Measurements from ENCODE around the gene HMG20A.

Gene HMG20A

GRCh38 chr15:77430652-77431051 lies 10.0 kb downstream of the HMG20A start:
- no peak for DNase-seq (ENCODE audit: low spot score)

DNA sequence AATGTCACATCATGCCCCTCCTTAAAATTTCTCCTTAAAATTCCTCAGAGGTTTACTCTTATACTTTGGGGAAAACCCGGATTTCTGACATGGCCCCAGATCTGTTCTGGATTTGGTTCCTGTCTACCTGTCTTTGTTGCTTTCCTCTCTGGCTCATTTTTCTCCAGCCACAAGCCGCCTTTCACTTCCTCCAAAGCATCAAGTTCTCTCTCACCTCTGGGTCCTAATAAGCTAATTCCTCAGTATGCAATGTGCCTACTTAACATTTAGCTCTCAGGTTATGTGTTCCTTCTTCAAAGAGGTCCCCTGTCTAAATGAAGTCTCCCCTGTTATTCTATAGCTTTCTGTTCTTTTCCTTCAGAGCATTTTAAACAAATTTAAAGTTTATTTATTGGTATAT lies 16.1 kb downstream of the HMG20A start:
- DNase-seq (ENCODE audit: low spot score): no peak

- no peak for DNase-seq (ENCODE audit: low spot score)
Observed at GRCh38 chr15:77437264-77437663, 16.6 kb downstream of the HMG20A start.

GRCh38 chr15:77440378-77440999 lies 19.8 kb downstream of the HMG20A start:
- no peak for DNase-seq (ENCODE audit: low spot score)

DNA sequence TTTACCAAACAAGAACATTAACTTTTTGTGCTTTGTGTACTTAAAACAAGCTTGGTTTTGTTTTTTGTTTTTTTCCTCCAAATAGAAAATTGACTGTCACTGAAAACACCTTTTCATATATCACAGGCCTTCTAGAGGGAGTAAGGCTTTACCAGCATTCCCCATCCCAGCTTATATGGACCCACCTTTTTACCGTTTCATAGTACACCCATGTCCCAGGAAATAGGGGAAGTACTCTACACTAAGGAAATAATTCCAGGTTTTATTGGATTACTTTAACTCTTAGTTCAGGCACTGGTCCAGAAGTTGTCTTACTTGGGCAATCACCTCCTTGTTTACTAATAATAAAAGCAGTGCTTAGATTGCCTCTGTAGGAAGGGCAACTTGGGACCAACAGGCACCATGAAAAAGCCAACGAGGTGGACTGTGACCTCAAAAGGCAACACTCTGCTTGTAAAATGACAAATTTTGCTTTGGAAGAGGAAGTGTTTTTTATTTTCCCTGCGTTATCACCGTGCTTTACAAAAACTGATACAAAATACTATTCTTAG lies 26.2 kb downstream of the HMG20A start:
- no peak for DNase-seq (ENCODE audit: low spot score)

- DNase-seq (ENCODE audit: low spot score): no peak
Observed at GRCh38 chr15:77454265-77454664, 33.6 kb downstream of the HMG20A start.

- DNase-seq (ENCODE audit: low spot score): no peak
Observed at GRCh38 chr15:77454951-77455350, 34.3 kb downstream of the HMG20A start.

DNA sequence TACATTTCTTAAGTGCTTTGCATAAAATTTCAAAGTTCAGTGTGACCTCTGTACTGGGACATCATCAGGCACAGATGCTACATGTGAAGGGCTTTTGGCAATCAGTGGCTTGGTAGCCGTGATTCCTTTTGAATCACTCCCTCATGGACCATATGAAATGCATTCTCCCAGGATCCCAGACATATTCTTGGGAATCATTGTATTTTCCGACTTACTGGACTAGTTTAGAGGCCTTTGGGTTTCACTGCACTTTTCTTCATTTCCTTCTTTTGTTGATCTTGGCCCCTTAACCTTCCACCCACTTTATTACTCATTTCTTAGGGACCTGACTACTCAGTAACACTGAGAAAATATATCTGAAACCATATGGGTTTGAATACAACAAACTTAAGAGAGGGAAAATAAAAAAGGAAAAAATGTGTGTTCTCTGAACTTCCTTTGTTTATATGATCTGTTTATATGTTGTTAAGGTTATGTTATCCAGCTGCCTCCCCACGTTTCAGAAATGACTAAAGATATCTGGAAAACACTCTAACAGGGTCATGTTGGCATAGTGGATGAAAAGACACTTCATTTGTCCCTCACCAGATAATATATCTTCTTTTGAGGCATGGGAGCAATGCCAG lies 35.1 kb downstream of the HMG20A start:
- DNase-seq (ENCODE audit: low spot score): no peak

- DNase-seq (ENCODE audit: low spot score): no peak
Observed at GRCh38 chr15:77456746-77457145, 36.1 kb downstream of the HMG20A start.

DNA sequence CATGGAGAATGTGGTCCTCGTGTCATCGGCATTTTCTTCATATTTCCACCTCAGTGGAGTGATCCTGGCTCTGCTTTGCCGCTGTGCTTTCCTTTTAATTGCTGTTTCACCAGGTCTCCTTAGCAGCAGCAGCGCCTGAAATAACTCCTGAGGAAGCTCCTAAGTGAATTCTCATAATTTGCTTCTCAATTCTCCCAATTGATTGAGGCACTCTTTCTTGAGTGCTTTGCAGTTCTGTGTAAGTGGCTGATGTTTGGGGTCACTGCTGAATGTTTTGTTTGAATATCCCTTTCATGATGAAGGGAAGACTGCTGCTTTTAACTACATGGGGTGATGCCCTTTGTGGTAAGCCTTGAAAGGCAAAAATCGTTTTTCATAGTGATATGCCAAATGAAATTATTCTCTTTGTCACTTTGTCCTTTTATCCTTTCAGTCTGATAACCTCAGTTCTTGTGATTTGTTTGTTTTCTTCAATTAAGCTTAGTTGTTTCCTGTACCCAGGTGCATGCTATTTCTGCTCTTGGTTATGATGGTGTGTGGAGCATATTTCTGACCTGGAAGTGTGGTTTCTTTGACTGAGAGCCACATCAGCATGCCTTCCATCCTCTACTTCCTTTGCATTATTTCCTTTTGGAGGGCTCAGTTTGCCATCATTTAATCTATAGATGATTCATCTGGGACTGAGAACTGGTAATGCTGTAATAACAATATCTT lies 36.7 kb downstream of the HMG20A start:
- no peak for DNase-seq (ENCODE audit: low spot score)

DNA sequence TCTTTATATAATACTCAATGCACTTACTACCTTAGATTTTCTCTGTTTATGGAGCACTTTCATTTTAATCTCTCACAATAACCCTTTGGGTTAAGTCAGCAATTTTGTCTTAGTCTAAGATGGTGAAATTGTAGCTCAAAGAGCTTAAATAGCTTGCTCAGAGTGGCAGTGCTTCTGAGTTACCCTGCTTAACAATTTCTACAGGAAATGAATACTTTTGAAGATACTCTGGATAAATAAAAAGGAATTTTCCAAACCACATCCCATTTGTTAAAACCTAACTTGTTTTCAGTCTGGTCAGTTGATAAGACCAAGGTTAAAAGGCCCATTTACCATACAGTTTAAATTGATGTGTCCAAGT lies 37.2 kb downstream of the HMG20A start:
- no peak for DNase-seq (ENCODE audit: low spot score)

DNA sequence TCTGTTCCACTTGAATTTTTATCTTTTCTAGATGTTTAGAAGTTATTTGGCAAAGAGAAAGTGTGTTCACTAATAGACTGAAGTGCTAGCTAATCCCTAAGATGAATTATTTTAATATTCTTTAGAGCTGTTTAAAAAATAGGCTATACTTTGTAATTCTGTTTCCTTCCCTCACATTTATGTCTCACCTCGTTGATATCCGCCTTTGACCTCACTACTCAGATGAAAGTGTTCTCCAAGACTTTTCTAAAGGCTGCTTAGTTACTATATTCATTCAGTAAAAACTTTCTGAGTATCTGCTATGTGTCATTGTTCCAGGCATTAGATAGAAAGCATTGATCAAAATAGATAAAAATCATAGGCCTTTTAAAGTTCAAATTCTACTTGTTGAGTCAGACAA lies 38.3 kb downstream of the HMG20A start:
- DNase-seq (ENCODE audit: low spot score): no peak

DNA sequence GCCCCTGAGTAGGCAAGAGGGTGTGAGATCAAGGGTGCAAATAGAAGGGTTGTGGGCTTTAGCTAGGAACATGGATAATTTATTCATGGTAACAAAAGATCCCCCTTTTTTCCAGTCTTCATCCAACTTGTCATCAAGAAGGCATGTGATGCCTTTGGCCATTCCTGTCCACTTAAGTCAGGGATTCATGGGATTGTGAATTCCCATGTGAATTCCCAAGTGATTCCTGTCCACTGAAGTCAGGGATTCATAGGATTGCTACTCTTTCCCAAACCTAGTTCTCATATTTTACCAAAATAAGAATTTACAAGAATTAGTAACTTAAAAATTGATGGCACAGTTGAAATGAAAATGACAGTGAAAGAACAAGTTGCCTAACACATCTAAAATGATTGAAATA lies 40.8 kb downstream of the HMG20A start:
- no peak for DNase-seq (ENCODE audit: low spot score)

DNA sequence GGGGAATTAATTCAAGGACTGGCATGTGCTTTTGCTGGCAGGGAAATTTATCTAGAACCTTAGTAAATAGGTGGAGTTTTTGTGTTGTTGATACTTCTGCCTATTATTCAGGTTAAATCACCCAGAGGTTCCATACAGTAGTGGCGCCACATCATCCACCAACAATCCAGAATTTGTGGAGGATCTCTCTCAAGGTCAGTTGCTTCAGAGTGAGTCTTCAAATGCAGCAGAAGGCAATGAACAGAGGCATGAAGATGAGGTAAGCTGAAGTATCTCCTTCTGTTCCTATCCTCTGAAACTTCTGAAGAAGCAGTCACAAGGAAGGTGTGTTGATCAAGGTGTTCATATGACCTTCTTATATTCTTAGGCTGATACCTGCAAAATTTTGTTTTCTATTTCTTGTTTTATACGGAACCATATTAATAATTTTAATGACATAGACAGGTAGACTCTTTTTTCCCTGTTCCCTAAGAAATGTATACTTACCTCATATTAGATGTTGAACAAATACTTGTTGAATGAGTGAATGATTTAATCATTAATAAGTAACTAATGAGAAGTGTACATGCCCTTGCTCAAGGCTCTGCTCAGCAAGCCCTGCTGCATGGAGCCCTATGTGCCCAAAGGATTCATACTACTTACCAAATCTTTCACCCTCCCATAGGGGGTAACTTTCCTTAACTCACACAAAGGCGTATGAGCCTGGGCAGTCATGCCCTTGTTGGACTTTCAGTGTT lies 43.6 kb downstream of the HMG20A start:
- DNase-seq (ENCODE audit: low spot score): no peak

DNA sequence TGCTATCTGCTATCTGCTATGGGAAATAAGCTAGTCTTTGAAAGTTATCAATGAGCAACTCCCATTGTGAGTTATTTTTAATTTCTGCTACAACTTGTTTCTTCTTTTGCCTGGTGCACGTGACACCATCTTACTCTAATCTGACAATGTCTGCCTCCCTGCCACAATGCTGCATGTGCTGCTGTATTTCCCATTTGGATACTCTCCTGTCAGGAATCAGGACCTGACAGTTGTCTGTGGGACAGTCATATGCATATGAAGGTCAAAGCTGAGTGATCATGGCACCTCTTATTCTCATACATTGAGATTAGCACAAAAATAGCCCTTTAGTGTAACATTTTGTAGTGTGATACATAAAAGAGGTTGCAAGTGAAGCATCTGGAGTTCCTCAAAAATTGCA lies 45.8 kb downstream of the HMG20A start:
- DNase-seq (ENCODE audit: low spot score): no peak

DNA sequence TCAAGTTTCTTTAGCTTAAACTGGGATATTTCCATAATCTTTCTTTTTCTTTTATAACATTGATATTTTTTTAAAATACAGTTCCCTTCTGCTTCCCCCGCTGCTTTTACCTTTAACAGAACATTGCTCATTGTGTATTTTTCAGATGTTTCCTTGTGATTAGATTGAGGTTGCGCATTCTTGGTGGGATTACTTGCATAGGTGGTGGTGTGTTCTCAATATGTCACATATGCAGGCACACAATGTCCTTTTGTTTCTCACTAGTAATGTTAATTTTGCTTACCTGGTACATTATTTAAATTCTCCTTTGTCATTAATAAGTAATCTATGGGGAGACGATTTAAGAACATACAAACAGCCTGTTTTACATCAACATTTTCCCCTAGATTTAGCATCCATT lies 48.2 kb downstream of the HMG20A start:
- no peak for DNase-seq (ENCODE audit: low spot score)

- no peak for DNase-seq (ENCODE audit: low spot score)
Observed at GRCh38 chr15:77470235-77470634, 49.5 kb downstream of the HMG20A start.

GRCh38 chr15:77473328-77473727 lies 52.6 kb downstream of the HMG20A start:
- DNase-seq (ENCODE audit: low spot score): no peak

GRCh38 chr15:77474310-77474988 lies 53.8 kb downstream of the HMG20A start:
- no peak for DNase-seq (ENCODE audit: low spot score)

GRCh38 chr15:77475001-77475400 lies 54.3 kb downstream of the HMG20A start:
- no peak for DNase-seq (ENCODE audit: low spot score)

DNA sequence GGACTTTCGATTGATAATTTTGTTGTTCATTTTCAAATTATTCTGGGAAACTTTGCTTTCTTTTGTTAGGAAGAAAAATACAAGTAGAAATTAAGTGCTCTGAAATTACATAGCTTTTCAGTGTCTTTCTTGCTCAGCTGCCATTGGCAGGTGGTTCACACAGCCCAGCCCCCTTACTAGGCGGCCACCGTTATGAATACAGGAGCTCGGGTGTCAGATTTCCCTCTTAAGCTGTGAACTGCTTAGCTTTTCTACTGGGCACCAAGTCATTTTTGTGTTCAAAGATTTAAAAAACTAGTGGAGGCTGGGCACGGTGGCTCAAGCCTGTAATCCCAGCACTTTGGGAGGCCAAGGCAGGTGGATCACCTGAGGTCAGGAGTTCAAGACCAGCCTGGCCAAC lies 55.2 kb downstream of the HMG20A start:
- no peak for DNase-seq (ENCODE audit: low spot score)

GRCh38 chr15:77476995-77477394 lies 56.3 kb downstream of the HMG20A start:
- no peak for DNase-seq (ENCODE audit: low spot score)
